ENCODE data around the gene LCTL.

DNA sequence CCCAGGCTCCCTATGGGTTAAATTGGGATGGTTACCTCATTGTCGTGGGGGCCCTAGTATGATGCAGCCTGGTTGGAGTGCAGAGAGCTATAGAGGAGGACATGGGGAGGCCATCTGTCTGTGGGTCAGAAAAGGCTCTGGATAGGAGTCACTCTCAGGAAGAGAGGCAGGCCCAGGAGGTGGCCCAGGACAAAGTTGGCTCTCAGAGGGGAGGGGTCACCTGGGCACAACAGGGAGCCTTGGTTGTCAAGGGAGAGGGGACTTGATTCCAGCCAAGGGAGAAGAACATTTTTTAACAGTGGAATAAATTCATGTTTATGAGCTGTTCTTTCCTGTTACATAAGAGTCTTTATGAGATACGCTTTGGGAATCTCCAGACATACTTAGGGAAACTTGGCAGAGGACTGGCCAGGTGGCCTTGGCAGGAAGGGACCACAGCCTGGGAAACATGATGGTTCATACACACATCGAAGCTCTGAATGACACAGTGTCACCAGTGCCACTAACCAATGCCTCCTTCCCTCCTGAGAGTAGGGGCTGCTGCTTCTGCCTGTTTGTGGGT is 27.5 kb upstream of the LCTL start:
- TF ChIP-seq, protein P1, sequence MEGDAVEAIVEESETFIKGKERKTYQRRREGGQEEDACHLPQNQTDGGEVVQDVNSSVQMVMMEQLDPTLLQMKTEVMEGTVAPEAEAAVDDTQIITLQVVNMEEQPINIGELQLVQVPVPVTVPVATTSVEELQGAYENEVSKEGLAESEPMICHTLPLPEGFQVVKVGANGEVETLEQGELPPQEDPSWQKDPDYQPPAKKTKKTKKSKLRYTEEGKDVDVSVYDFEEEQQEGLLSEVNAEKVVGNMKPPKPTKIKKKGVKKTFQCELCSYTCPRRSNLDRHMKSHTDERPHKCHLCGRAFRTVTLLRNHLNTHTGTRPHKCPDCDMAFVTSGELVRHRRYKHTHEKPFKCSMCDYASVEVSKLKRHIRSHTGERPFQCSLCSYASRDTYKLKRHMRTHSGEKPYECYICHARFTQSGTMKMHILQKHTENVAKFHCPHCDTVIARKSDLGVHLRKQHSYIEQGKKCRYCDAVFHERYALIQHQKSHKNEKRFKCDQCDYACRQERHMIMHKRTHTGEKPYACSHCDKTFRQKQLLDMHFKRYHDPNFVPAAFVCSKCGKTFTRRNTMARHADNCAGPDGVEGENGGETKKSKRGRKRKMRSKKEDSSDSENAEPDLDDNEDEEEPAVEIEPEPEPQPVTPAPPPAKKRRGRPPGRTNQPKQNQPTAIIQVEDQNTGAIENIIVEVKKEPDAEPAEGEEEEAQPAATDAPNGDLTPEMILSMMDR (conservative IDR thresholded peaks at IDR 0.05; ENCODE audit: low read depth, low read length) = no peak
- no peak for TF ChIP-seq EZH2 (IDR thresholded peaks at IDR 0.05; ENCODE audit: borderline replicate concordance, low read depth, low read length, poor library complexity, severe bottlenecking)

All from A673 (cell line).